Skin of body (tissue), 2 donors: ENCODE data around the gene TECTB. TPM values are rescaled to one million over a fixed set of nuclear protein-coding genes. Genes with fewer than 3 reads are reported as not detected.

Source experiments
- DNase-seq: peaks from one replicate; lab custom pipeline; 2025; lab: John Stamatoyannopoulos, UW
- total RNA-seq: library from RNA; depleted of rRNA; stranded (reverse); fragments of >200 nt; gene quantifications from one replicate; pipeline ENCODE4 v1.2.3, GENCODE V29; 2014

The TECTB gene
- total RNA-seq, 1 donor from 2014 or later, result not detected

DNA sequence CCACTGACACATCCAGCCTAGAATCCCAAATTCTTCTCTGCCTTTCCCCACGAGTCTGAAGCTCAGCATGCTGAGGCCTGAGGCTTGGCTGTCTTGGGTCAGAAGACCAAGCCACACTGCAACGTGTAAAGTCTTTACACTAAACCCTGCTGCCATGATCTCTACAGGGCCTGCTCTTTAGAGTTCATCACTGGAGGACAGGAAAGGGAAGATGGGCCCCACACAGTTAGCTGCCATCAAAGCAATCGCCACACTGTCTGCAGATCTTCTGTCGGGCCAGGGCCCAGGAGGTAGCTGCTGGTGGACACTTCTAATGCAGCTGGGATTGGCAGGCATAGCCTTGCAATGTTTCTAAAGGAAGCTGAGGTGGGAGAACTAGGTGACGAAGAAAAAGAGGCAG lies 8.4 kb upstream of the TECTB start:
- DNase-seq, result no peak

GRCh38 chr10:112275512-112276245 lies 7.5 kb upstream of the TECTB start:
- no peak for DNase-seq

DNA sequence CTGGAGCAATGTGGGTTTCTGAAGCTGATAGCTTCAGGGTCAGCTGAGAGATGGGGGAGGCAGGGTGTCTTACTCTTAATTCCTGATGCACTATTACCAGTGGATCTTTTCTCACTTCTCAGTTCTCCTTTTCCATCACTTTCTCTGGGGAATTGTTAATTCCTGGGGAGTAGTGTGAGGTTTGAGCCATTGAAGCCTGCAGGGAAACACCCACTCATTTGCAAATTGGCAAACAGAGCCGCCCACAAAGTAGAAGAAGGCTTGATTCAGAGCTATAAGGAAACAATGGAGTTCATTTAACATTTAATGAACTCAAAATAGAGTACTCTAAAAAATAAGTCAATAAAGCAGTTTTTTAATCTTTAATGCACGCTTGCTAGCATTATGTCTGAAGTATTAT lies 4.3 kb upstream of the TECTB start:
- DNase-seq, result no peak

GRCh38 chr10:112279433-112279832 lies 3.8 kb upstream of the TECTB start:
- no peak for DNase-seq

DNA sequence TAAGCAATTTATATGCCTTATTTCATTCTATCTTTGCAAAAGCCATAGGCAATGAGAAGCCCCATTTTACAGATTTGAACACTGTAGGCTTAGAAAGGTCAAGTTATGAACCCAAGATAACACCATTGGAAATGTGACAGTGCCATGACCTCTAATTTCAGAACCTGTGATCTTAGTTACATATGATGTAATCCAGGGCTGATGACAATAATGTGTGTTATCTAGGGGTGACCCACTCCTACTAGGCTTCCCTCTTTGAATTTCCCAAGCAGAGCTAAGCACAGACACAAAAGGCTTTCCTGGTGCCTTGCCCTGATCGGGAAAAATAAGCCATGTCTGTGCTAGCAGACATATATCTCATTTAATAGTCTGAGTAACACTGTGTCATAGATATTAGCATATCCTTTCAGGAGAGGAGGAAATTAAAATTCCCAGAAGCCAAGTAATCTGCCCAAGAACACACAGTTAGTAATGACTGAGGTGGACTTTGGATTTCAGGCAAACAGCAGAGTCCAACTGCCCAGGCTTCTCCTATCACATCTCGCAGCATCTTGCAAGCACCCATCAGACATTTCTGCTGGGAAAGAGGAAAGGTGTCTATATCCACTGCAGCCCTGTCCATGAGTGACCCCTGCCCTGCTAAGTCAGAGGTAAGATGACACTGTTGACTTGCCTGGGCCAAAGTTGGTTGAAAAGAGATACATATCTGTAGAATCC lies 2.8 kb upstream of the TECTB start:
- DNase-seq, result no peak

- DNase-seq, result no peak
These were observed 1.1 kb upstream of the TECTB start for GRCh38 chr10:112282086-112282485.

- DNase-seq, result no peak
These were observed 3.9 kb downstream of the TECTB start for GRCh38 chr10:112286837-112287818.

- DNase-seq, result no peak
These were observed 4.6 kb downstream of the TECTB start for GRCh38 chr10:112287844-112288243.

- no peak for DNase-seq
These were observed 5.3 kb downstream of the TECTB start for GRCh38 chr10:112288486-112288885.

DNA sequence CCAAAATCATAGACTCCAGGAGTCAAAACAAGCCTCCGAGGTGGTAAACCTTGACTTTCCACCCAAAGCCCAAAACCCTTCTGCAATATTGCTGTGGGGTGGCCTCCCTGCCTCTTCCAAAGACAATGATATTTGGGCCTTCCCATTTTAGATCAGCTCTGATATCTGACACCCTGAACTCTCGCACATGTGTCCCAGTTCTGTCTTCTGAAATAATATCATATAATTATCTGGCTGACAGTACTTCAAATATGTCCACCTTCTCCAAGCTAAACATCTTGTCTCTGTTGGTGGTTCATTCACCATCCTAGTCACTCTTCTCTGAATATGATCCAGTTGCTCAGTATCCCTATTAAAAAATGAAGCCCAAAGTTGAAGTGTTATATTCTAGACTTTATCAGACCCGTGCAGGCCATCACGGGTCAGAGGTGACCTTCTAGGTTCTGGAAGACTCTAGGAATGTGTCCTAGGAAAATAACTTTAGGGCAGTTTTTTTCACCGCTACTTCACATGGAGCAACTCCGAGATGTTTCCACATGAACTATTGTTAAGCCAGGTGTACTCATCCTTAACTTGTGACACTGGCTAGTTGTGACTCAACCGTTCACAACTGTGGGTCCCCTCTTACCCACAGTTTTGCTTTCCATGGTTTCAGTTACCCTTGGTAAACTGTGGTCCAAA lies 6.3 kb downstream of the TECTB start:
- no peak for DNase-seq

- DNase-seq, result no peak
These were observed 6.8 kb downstream of the TECTB start for GRCh38 chr10:112290054-112290373.

- no peak for DNase-seq
These were observed 11.0 kb downstream of the TECTB start for GRCh38 chr10:112294169-112294568.

GRCh38 chr10:112295853-112296830 lies 12.9 kb downstream of the TECTB start:
- DNase-seq, result no peak

DNA sequence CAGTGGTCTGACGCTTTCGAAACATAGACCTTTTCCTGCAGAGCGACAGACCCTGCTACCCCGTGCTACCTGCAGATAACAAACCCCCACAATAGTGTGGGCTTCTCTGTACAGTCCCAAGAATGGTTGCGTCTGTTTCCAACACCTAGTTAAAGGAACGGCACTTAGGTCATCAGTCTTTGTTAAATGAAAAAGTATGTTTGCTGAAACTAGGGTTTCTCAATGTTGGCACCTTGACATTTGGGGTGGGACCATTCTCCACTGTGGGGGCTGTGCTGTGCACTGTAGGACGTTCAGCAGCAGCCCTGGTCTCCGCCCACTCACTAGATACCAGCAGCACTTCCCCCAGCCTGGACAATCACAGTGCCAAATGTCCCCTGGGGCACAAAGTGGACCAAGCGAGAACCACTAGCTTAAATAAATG lies 13.7 kb downstream of the TECTB start:
- DNase-seq, result no peak

GRCh38 chr10:112298581-112298980 lies 15.4 kb downstream of the TECTB start:
- DNase-seq, result no peak

- DNase-seq, result no peak
These were observed 16.3 kb downstream of the TECTB start for GRCh38 chr10:112299456-112299855.

GRCh38 chr10:112302335-112302734 lies 19.1 kb downstream of the TECTB start:
- no peak for DNase-seq

GRCh38 chr10:112303528-112303927 lies 20.3 kb downstream of the TECTB start:
- no peak for DNase-seq

GRCh38 chr10:112304267-112304859 lies 21.2 kb downstream of the TECTB start:
- DNase-seq, result no peak
